HTR-8/SVneo (cell line): Measurements from ENCODE around the gene TRPC5OS.
A peak's percentile ranks its signal among the peaks of the same experiment; 100 is the strongest.

Experiments used
- DNase-seq: peaks from one replicate; pipeline ENCODE4 v3.0.0; 2011; ENCODE audit warnings: low spot score, mixed read lengths; ENCODE audit not compliant: insufficient read length
- FAIRE-seq: peaks from 2 replicates; lab custom pipeline; 2011; peaks lifted over from hg19 to GRCh38; lab: Jason Lieb, UNC

The TRPC5OS gene

GRCh38 chrX:111875881-111876280 is at the start of gene TRPC5OS:
Gene TRPC5OS, plus strand, starts transcription at chrX:111876181. Its CDS starts 25,669 bp downstream, at chrX:111901850.
- DNase-seq (no peak), FAIRE-seq (no peak)

- FAIRE-seq (no peak), DNase-seq (no peak)
Observed at GRCh38 chrX:111829345-111829744, 46.6 kb upstream of the TRPC5OS start.

GRCh38 chrX:111830571-111830970 is 45.4 kb upstream of the TRPC5OS start:
- no peak for FAIRE-seq
- DNase-seq, result no peak

- no peak for FAIRE-seq
- no peak for DNase-seq
Observed at GRCh38 chrX:111831343-111831742, 44.6 kb upstream of the TRPC5OS start.

- FAIRE-seq (no peak), DNase-seq (no peak)
Observed at GRCh38 chrX:111837197-111837596, 38.8 kb upstream of the TRPC5OS start.

GRCh38 chrX:111847491-111848133 is 28.4 kb upstream of the TRPC5OS start:
- FAIRE-seq (no peak), DNase-seq (no peak)

- no peak for DNase-seq
- FAIRE-seq, result no peak
Observed at GRCh38 chrX:111848541-111848940, 27.4 kb upstream of the TRPC5OS start.

- no peak for FAIRE-seq
Observed at GRCh38 chrX:111850975-111851374, 25.0 kb upstream of the TRPC5OS start.

GRCh38 chrX:111854556-111855490 is 21.2 kb upstream of the TRPC5OS start:
- DNase-seq (no peak), FAIRE-seq (no peak)

More at GRCh38 chrX:111850975-111851374, 25.0 kb upstream of the TRPC5OS start:
- no peak for DNase-seq

- DNase-seq, result no peak
- FAIRE-seq, result no peak
Observed at GRCh38 chrX:111857534-111858060, 18.4 kb upstream of the TRPC5OS start.

GRCh38 chrX:111861605-111862004 is 14.4 kb upstream of the TRPC5OS start:
- FAIRE-seq (no peak), DNase-seq (no peak)

GRCh38 chrX:111867236-111867635 is 8.7 kb upstream of the TRPC5OS start:
- no peak for FAIRE-seq
- DNase-seq, result no peak

- DNase-seq (no peak), FAIRE-seq (no peak)
Observed at GRCh38 chrX:111868726-111869638, 7.0 kb upstream of the TRPC5OS start.

- peak; percentile 0 for DNase-seq
- FAIRE-seq, result no peak
Observed at GRCh38 chrX:111869639-111870034, 6.3 kb upstream of the TRPC5OS start.

- FAIRE-seq (no peak), DNase-seq (no peak)
Observed at GRCh38 chrX:111874241-111874640, 1.7 kb upstream of the TRPC5OS start.

- no peak for FAIRE-seq
- DNase-seq, result no peak
Observed at GRCh38 chrX:111876646-111877045, 665 bp downstream of the TRPC5OS start.

- FAIRE-seq (no peak), DNase-seq (no peak)
Observed at GRCh38 chrX:111877681-111878080, 1.7 kb downstream of the TRPC5OS start.

GRCh38 chrX:111880735-111881134 is 4.8 kb downstream of the TRPC5OS start:
- DNase-seq, result no peak
- FAIRE-seq, result no peak

- no peak for DNase-seq
- no peak for FAIRE-seq
Observed at GRCh38 chrX:111881715-111882114, 5.7 kb downstream of the TRPC5OS start.

GRCh38 chrX:111886678-111887077 is 10.7 kb downstream of the TRPC5OS start:
- DNase-seq (no peak), FAIRE-seq (no peak)
